HUES48 (cell line): Measurements from ENCODE around the gene ULBP3.
A peak's percentile ranks its signal among the peaks of the same experiment; 100 is the strongest.

Experiments used
- H3K27ac ChIP-seq: one replicate; pipeline ENCODE4 v1.7.0; 2013; ENCODE audit warnings: low read depth, low read length, inconsistent platforms
- H3K27me3 ChIP-seq: 2 replicates; pipeline ENCODE4 v1.6.1; 2013; ENCODE audit warnings: mild to moderate bottlenecking, low read length; ENCODE audit not compliant: control insufficient read depth, insufficient read depth
- H3K36me3 ChIP-seq: 2 replicates; pipeline ENCODE4 v1.6.1; 2013; ENCODE audit warnings: low read length; ENCODE audit not compliant: control insufficient read depth, insufficient read depth
- H3K4me1 ChIP-seq: 2 replicates; pipeline ENCODE4 v1.6.1; 2013; ENCODE audit warnings: mild to moderate bottlenecking, low read length; ENCODE audit not compliant: control insufficient read depth, insufficient read depth
- H3K4me3 ChIP-seq: 2 replicates; pipeline ENCODE4 v1.5.1; 2013; ENCODE audit warnings: mild to moderate bottlenecking, low read depth, low read length
- H3K9ac ChIP-seq: 2 replicates; pipeline ENCODE4 v1.6.1; 2013; ENCODE audit warnings: mild to moderate bottlenecking, low read depth, low read length, moderate library complexity
- H3K9me3 ChIP-seq: 2 replicates; pipeline ENCODE4 v1.6.1; 2013; ENCODE audit warnings: low read length; ENCODE audit not compliant: control insufficient read depth, insufficient read depth

The ULBP3 gene

GRCh38 chr6:150043096-150043495 is 25.8 kb downstream of the ULBP3 start:
- H3K4me3 ChIP-seq, result no peak overlapping the region
- H3K27me3 ChIP-seq, result peaks cover 42% of the 10 kb centered on the region
- no peaks in the 10 kb centered on the region for H3K36me3 ChIP-seq
- no peak overlapping the region for H3K27ac ChIP-seq
- H3K9ac ChIP-seq, result no peak overlapping the region
- no peaks in the 10 kb centered on the region for H3K9me3 ChIP-seq
- H3K4me1 ChIP-seq, result no peaks in the 10 kb centered on the region

- peaks cover 89% of the 10 kb centered on the region for H3K27me3 ChIP-seq
- H3K9me3 ChIP-seq, result no peaks in the 10 kb centered on the region
- H3K4me3 ChIP-seq, result peak overlapping the region; percentile 56
- no peak overlapping the region for H3K9ac ChIP-seq
- H3K27ac ChIP-seq, result no peak overlapping the region
- H3K4me1 ChIP-seq, result peaks cover 5% of the 10 kb centered on the region; the same call in 1 of the 2 replicates
- no peaks in the 10 kb centered on the region for H3K36me3 ChIP-seq
These were observed 30.5 kb downstream of the ULBP3 start for GRCh38 chr6:150038202-150039062.

- Histone ChIP-seq H3K27me3 (peaks cover 97% of the 10 kb centered on the region), H3K4me3 (peak overlapping the region; percentile 56), H3K9me3 (no peaks in the 10 kb centered on the region), H3K36me3 (no peaks in the 10 kb centered on the region), H3K9ac (no peak overlapping the region), H3K27ac (no peak overlapping the region), H3K4me1 (peaks cover 5% of the 10 kb centered on the region; the same call in 1 of the 2 replicates)
These were observed 31.3 kb downstream of the ULBP3 start for GRCh38 chr6:150037526-150038201.

- no peak overlapping the region for H3K27ac ChIP-seq
- H3K36me3 ChIP-seq, result no peaks in the 10 kb centered on the region
- H3K9ac ChIP-seq, result no peak overlapping the region
- H3K9me3 ChIP-seq, result no peaks in the 10 kb centered on the region
- peaks cover 5% of the 10 kb centered on the region; the same call in 1 of the 2 replicates for H3K4me1 ChIP-seq
- H3K27me3 ChIP-seq, result peaks cover 96% of the 10 kb centered on the region
- H3K4me3 ChIP-seq, result no peak overlapping the region
These were observed 32.8 kb downstream of the ULBP3 start for GRCh38 chr6:150036081-150036480.

GRCh38 chr6:150033207-150033771 is 35.6 kb downstream of the ULBP3 start:
- H3K9ac ChIP-seq, result no peak overlapping the region
- H3K4me3 ChIP-seq, result no peak overlapping the region
- no peak overlapping the region for H3K27ac ChIP-seq
- peaks cover 5% of the 10 kb centered on the region; the same call in 1 of the 2 replicates for H3K4me1 ChIP-seq
- H3K36me3 ChIP-seq, result no peaks in the 10 kb centered on the region
- H3K27me3 ChIP-seq, result peaks cover 75% of the 10 kb centered on the region
- no peaks in the 10 kb centered on the region for H3K9me3 ChIP-seq

GRCh38 chr6:150032598-150032997 is 36.3 kb downstream of the ULBP3 start:
- Histone ChIP-seq H3K4me3 (no peak overlapping the region), H3K27ac (no peak overlapping the region), H3K9ac (no peak overlapping the region), H3K9me3 (no peaks in the 10 kb centered on the region), H3K27me3 (peaks cover 75% of the 10 kb centered on the region), H3K4me1 (peaks cover 5% of the 10 kb centered on the region; the same call in 1 of the 2 replicates), H3K36me3 (no peaks in the 10 kb centered on the region)

GRCh38 chr6:150030611-150031010 is 38.3 kb downstream of the ULBP3 start:
- H3K9ac ChIP-seq, result no peak overlapping the region
- H3K4me3 ChIP-seq, result no peak overlapping the region
- no peaks in the 10 kb centered on the region for H3K4me1 ChIP-seq
- H3K36me3 ChIP-seq, result no peaks in the 10 kb centered on the region
- peaks cover 74% of the 10 kb centered on the region for H3K27me3 ChIP-seq
- no peak overlapping the region for H3K27ac ChIP-seq
- no peaks in the 10 kb centered on the region for H3K9me3 ChIP-seq

- Histone ChIP-seq H3K4me3 (no peak overlapping the region), H3K36me3 (no peaks in the 10 kb centered on the region), H3K27ac (no peak overlapping the region), H3K4me1 (no peaks in the 10 kb centered on the region), H3K9me3 (no peaks in the 10 kb centered on the region), H3K27me3 (peaks cover 74% of the 10 kb centered on the region), H3K9ac (no peak overlapping the region)
These were observed 39.2 kb downstream of the ULBP3 start for GRCh38 chr6:150029749-150030148.

- no peaks in the 10 kb centered on the region for H3K9me3 ChIP-seq
- peaks cover 74% of the 10 kb centered on the region for H3K27me3 ChIP-seq
- no peak overlapping the region for H3K9ac ChIP-seq
- no peak overlapping the region for H3K4me3 ChIP-seq
- no peaks in the 10 kb centered on the region for H3K36me3 ChIP-seq
- no peak overlapping the region for H3K27ac ChIP-seq
- no peaks in the 10 kb centered on the region for H3K4me1 ChIP-seq
These were observed 39.6 kb downstream of the ULBP3 start for GRCh38 chr6:150029276-150029675.

- H3K9ac ChIP-seq, result no peak overlapping the region
- H3K9me3 ChIP-seq, result no peaks in the 10 kb centered on the region
- no peaks in the 10 kb centered on the region for H3K4me1 ChIP-seq
- H3K36me3 ChIP-seq, result no peaks in the 10 kb centered on the region
- peaks cover 74% of the 10 kb centered on the region for H3K27me3 ChIP-seq
- H3K4me3 ChIP-seq, result no peak overlapping the region
- H3K27ac ChIP-seq, result no peak overlapping the region
These were observed 40.1 kb downstream of the ULBP3 start for GRCh38 chr6:150028799-150029198.
